GM23338 (cell line): ENCODE measurements around the gene CYP4F3. TPM values are rescaled to one million over a fixed set of nuclear protein-coding genes. Genes with fewer than 3 reads are reported as not detected.

ENCODE experiments used
- ATAC-seq: fragments of 200-7000 bp; cut with Tn5 transposase; 3 replicates; pipeline ENCODE4 v1.9.1; 2020
- DNase-seq: peaks from one replicate; pipeline ENCODE4 v3.0.0-alpha.2; 2015; ENCODE audit warnings: low spot score
- H2AFZ ChIP-seq: fragments of 200-600 bp; sonication (generic); 2 replicates; pipeline ENCODE4 v1.8.0; 2016; ENCODE audit warnings: antibody characterized with exemption, mild to moderate bottlenecking, moderate library complexity
- H3F3A ChIP-seq: fragments of 200-600 bp; sonication (generic); replicated peaks from 2 replicates; pipeline ENCODE4 v1.8.0; 2017; ENCODE audit warnings: antibody characterized with exemption, mixed run types, low read depth
- H3K27ac ChIP-seq: fragments of 200-600 bp; sonication (generic); 2 replicates; pipeline ENCODE4 v1.6.1; 2016; ENCODE audit warnings: low read depth
- H3K27me3 ChIP-seq: fragments of 200-600 bp; sonication (generic); 2 replicates; pipeline ENCODE4 v1.8.0; 2016; ENCODE audit warnings: mild to moderate bottlenecking, mixed run types, moderate library complexity; ENCODE audit not compliant: insufficient read depth
- H3K36me3 ChIP-seq: fragments of 200-600 bp; sonication (generic); 2 replicates; pipeline ENCODE4 v1.8.0; 2016; ENCODE audit warnings: mild to moderate bottlenecking; ENCODE audit not compliant: insufficient read depth
- H3K4me1 ChIP-seq: fragments of 200-600 bp; sonication (generic); 2 replicates; pipeline ENCODE4 v1.8.0; 2016; ENCODE audit warnings: mild to moderate bottlenecking, moderate library complexity; ENCODE audit not compliant: insufficient read depth
- H3K4me2 ChIP-seq: fragments of 200-600 bp; sonication (generic); 2 replicates; pipeline ENCODE4 v1.7.1; 2017; ENCODE audit warnings: mixed run types
- H3K4me3 ChIP-seq: fragments of 200-600 bp; sonication (generic); 2 replicates; pipeline ENCODE4 v1.6.1; 2016; ENCODE audit warnings: mixed run types
- H3K79me2 ChIP-seq: fragments of 200-600 bp; sonication (generic); replicated peaks from 2 replicates; pipeline ENCODE4 v1.8.0; 2017; ENCODE audit warnings: mild to moderate bottlenecking; ENCODE audit not compliant: insufficient read depth
- H3K9me2 ChIP-seq: fragments of 200-600 bp; sonication (generic); 2 replicates; pipeline ENCODE4 v1.8.0; 2017; ENCODE audit not compliant: insufficient read depth
- H4K20me1 ChIP-seq: fragments of 200-600 bp; sonication (generic); replicated peaks from 2 replicates; pipeline ENCODE4 v1.8.0; 2017; ENCODE audit warnings: mild to moderate bottlenecking; ENCODE audit not compliant: insufficient read depth
- H3K27ac Mint-ChIP-seq: 2 replicates; pipeline ENCODE4 v1.8.0; 2020; ENCODE audit warnings: inconsistent platforms, mild to moderate bottlenecking, moderate library complexity, mixed read lengths
- H3K27me3 Mint-ChIP-seq: 3 replicates; pipeline ENCODE4 v1.8.0; 2022; ENCODE audit warnings: low read depth, mild to moderate bottlenecking, moderate library complexity, mixed read lengths, inconsistent platforms; ENCODE audit not compliant: insufficient read depth, poor library complexity
- H3K36me3 Mint-ChIP-seq: 3 replicates; pipeline ENCODE4 v1.8.0; 2021; ENCODE audit warnings: low read depth, mild to moderate bottlenecking, inconsistent platforms, moderate library complexity, mixed read lengths
- H3K4me1 Mint-ChIP-seq: 3 replicates; pipeline ENCODE4 v1.8.0; 2020; ENCODE audit warnings: mild to moderate bottlenecking, inconsistent platforms, mixed read lengths
- H3K4me3 Mint-ChIP-seq: 3 replicates; pipeline ENCODE4 v1.8.0; 2021; ENCODE audit warnings: moderate library complexity, mild to moderate bottlenecking, inconsistent platforms, mixed read lengths
- H3K9me3 Mint-ChIP-seq: 3 replicates; pipeline ENCODE4 v1.8.0; 2020; ENCODE audit warnings: moderate library complexity, mild to moderate bottlenecking, inconsistent platforms, mixed read lengths
- CREB1 ChIP-seq: fragments of 250-450 bp; sonication (Bioruptor Pico); IDR thresholded peaks from 2 replicates; pipeline ENCODE4 v1.5.0; 2020; ENCODE audit warnings: low read depth, mild to moderate bottlenecking, moderate library complexity
- EZH2 ChIP-seq: fragments of 200-600 bp; sonication (generic); IDR thresholded peaks from one replicate; pipeline ENCODE4 v1.8.0; 2017; ENCODE audit warnings: antibody characterized with exemption, mild to moderate bottlenecking, low read depth; ENCODE audit not compliant: unreplicated experiment
- EZH2phosphoT487 ChIP-seq: fragments of 200-600 bp; sonication (generic); IDR thresholded peaks from one replicate; pipeline ENCODE4 v1.8.1; 2018; ENCODE audit warnings: antibody characterized with exemption; ENCODE audit not compliant: unreplicated experiment
- JUNB ChIP-seq: IDR thresholded peaks from one replicate; pipeline ENCODE4 v1.6.1; 2016; ENCODE audit warnings: antibody characterized with exemption; ENCODE audit not compliant: unreplicated experiment
- NANOG ChIP-seq: IDR thresholded peaks from 2 replicates; pipeline ENCODE4 v1.6.1; 2016; ENCODE audit warnings: antibody characterized with exemption, borderline replicate concordance
- POLR2AphosphoS5 ChIP-seq: IDR thresholded peaks from 2 replicates; pipeline ENCODE4 v1.6.1; 2016; ENCODE audit warnings: antibody characterized with exemption, low read depth
- STAT1 ChIP-seq: IDR thresholded peaks from one replicate; pipeline ENCODE4 v1.6.1; 2016; ENCODE audit warnings: antibody characterized with exemption; ENCODE audit not compliant: unreplicated experiment
- ZNF114 ChIP-seq: fragments of 250-450 bp; sonication (Bioruptor Pico); IDR thresholded peaks from 2 replicates; pipeline ENCODE4 v1.5.0; 2020; ENCODE audit warnings: mild to moderate bottlenecking, moderate library complexity
- ZNF331 ChIP-seq: fragments of 250-450 bp; sonication (Bioruptor Pico); IDR thresholded peaks from 2 replicates; pipeline ENCODE4 v1.5.0; 2020; ENCODE audit warnings: low read depth, mild to moderate bottlenecking, moderate library complexity
- polyA plus RNA-seq: library from polyadenylated mRNA; unstranded; fragments of >200 nt; fragmentation: Nextera tagmentation; extraction: Ambion mirVana; gene quantifications from 2 replicates; pipeline ENCODE4 v1.2.1, GENCODE V29; 2016
- total RNA-seq: library from RNA; depleted of rRNA; stranded (reverse); fragments of >200 nt; shearing (Covaris generic); gene quantifications from 2 replicates; pipeline ENCODE4 v1.2.3, GENCODE V29; 2014
- TF ChIP-seq, protein P1 (sequence below): IDR thresholded peaks from 2 replicates; pipeline ENCODE4 v1.6.1; 2016; ENCODE audit warnings: antibody characterized with exemption
- TF ChIP-seq, protein P2 (sequence below): IDR thresholded peaks from one replicate; pipeline ENCODE4 v1.6.1; 2018; ENCODE audit warnings: antibody characterized with exemption; ENCODE audit not compliant: unreplicated experiment
- TF ChIP-seq, protein P3 (sequence below): fragments of 250-450 bp; sonication (Bioruptor Pico); IDR thresholded peaks from 2 replicates; pipeline ENCODE4 v1.5.0; 2020; ENCODE audit warnings: mild to moderate bottlenecking, moderate library complexity
- TF ChIP-seq, protein P4 (sequence below), 2 experiments: fragments of 200-600 bp in 1 of 2; sonication (generic) in 1 of 2; conservative IDR thresholded peaks; 2 replicates each; pipeline versions ENCODE4 v1.5.1 to v1.6.1; 2016 to 2017; ENCODE audit warnings: antibody characterized with exemption in 2 of 2, low read depth in 2 of 2, mild to moderate bottlenecking in 2 of 2, moderate library complexity in 1 of 2

Gene CYP4F3
- total and polyA plus RNA-seq, 2 experiments from 2014 or later = not detected

DNA sequence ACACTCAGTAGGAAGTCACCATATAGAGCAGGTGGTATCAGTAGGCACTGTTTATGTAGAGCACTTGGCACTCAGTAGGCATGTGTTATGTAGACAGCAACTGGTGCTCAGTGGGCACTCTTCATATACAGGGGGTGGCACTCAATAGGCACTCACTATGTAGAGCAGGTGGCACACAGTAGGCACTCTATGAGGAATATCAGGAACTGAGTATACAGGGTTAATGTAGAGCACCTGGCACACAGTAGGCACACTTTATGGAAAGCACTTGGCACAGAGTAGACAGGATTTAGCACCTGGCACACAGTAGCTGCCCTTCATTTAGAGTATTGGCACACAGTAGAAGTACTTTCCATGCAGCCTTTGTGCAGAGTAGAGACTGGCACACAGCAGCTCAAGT, 1.1 kb upstream of the CYP4F3 start:
- H2AFZ ChIP-seq = no peak overlapping the region
- no peaks in the 10 kb centered on the region for H3K9me2 ChIP-seq
- TF ChIP-seq CREB1 = no peak
- TF ChIP-seq, protein P1, sequence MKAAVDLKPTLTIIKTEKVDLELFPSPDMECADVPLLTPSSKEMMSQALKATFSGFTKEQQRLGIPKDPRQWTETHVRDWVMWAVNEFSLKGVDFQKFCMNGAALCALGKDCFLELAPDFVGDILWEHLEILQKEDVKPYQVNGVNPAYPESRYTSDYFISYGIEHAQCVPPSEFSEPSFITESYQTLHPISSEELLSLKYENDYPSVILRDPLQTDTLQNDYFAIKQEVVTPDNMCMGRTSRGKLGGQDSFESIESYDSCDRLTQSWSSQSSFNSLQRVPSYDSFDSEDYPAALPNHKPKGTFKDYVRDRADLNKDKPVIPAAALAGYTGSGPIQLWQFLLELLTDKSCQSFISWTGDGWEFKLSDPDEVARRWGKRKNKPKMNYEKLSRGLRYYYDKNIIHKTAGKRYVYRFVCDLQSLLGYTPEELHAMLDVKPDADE = no peak
- no peak for TF ChIP-seq EZH2
- TF ChIP-seq POLR2AphosphoS5 = no peak
- no peak for TF ChIP-seq ZNF331 (CRISPR knock-in tag)
- TF ChIP-seq STAT1 = no peak
- TF ChIP-seq NANOG = no peak
- TF ChIP-seq EZH2phosphoT487 = no peak
- TF ChIP-seq, protein P2, sequence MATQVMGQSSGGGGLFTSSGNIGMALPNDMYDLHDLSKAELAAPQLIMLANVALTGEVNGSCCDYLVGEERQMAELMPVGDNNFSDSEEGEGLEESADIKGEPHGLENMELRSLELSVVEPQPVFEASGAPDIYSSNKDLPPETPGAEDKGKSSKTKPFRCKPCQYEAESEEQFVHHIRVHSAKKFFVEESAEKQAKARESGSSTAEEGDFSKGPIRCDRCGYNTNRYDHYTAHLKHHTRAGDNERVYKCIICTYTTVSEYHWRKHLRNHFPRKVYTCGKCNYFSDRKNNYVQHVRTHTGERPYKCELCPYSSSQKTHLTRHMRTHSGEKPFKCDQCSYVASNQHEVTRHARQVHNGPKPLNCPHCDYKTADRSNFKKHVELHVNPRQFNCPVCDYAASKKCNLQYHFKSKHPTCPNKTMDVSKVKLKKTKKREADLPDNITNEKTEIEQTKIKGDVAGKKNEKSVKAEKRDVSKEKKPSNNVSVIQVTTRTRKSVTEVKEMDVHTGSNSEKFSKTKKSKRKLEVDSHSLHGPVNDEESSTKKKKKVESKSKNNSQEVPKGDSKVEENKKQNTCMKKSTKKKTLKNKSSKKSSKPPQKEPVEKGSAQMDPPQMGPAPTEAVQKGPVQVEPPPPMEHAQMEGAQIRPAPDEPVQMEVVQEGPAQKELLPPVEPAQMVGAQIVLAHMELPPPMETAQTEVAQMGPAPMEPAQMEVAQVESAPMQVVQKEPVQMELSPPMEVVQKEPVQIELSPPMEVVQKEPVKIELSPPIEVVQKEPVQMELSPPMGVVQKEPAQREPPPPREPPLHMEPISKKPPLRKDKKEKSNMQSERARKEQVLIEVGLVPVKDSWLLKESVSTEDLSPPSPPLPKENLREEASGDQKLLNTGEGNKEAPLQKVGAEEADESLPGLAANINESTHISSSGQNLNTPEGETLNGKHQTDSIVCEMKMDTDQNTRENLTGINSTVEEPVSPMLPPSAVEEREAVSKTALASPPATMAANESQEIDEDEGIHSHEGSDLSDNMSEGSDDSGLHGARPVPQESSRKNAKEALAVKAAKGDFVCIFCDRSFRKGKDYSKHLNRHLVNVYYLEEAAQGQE = no peak
- TF ChIP-seq JUNB = no peak
- TF ChIP-seq, protein P3, sequence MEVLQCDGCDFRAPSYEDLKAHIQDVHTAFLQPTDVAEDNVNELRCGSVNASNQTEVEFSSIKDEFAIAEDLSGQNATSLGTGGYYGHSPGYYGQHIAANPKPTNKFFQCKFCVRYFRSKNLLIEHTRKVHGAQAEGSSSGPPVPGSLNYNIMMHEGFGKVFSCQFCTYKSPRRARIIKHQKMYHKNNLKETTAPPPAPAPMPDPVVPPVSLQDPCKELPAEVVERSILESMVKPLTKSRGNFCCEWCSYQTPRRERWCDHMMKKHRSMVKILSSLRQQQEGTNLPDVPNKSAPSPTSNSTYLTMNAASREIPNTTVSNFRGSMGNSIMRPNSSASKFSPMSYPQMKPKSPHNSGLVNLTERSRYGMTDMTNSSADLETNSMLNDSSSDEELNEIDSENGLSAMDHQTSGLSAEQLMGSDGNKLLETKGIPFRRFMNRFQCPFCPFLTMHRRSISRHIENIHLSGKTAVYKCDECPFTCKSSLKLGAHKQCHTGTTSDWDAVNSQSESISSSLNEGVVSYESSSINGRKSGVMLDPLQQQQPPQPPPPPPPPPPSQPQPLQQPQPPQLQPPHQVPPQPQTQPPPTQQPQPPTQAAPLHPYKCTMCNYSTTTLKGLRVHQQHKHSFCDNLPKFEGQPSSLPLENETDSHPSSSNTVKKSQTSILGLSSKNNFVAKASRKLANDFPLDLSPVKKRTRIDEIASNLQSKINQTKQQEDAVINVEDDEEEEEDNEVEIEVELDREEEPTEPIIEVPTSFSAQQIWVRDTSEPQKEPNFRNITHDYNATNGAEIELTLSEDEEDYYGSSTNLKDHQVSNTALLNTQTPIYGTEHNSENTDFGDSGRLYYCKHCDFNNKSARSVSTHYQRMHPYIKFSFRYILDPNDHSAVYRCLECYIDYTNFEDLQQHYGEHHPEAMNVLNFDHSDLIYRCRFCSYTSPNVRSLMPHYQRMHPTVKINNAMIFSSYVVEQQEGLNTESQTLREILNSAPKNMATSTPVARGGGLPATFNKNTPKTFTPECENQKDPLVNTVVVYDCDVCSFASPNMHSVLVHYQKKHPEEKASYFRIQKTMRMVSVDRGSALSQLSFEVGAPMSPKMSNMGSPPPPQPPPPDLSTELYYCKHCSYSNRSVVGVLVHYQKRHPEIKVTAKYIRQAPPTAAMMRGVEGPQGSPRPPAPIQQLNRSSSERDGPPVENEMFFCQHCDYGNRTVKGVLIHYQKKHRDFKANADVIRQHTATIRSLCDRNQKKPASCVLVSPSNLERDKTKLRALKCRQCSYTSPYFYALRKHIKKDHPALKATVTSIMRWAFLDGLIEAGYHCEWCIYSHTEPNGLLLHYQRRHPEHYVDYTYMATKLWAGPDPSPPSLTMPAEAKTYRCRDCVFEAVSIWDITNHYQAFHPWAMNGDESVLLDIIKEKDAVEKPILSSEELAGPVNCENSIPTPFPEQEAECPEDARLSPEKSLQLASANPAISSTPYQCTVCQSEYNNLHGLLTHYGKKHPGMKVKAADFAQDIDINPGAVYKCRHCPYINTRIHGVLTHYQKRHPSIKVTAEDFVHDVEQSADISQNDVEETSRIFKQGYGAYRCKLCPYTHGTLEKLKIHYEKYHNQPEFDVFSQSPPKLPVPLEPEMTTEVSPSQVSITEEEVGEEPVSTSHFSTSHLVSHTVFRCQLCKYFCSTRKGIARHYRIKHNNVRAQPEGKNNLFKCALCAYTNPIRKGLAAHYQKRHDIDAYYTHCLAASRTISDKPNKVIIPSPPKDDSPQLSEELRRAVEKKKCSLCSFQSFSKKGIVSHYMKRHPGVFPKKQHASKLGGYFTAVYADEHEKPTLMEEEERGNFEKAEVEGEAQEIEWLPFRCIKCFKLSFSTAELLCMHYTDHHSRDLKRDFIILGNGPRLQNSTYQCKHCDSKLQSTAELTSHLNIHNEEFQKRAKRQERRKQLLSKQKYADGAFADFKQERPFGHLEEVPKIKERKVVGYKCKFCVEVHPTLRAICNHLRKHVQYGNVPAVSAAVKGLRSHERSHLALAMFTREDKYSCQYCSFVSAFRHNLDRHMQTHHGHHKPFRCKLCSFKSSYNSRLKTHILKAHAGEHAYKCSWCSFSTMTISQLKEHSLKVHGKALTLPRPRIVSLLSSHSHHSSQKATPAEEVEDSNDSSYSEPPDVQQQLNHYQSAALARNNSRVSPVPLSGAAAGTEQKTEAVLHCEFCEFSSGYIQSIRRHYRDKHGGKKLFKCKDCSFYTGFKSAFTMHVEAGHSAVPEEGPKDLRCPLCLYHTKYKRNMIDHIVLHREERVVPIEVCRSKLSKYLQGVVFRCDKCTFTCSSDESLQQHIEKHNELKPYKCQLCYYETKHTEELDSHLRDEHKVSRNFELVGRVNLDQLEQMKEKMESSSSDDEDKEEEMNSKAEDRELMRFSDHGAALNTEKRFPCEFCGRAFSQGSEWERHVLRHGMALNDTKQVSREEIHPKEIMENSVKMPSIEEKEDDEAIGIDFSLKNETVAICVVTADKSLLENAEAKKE = no peak
- no peak for TF ChIP-seq ZNF114 (CRISPR knock-in tag)
- TF ChIP-seq, protein P4, sequence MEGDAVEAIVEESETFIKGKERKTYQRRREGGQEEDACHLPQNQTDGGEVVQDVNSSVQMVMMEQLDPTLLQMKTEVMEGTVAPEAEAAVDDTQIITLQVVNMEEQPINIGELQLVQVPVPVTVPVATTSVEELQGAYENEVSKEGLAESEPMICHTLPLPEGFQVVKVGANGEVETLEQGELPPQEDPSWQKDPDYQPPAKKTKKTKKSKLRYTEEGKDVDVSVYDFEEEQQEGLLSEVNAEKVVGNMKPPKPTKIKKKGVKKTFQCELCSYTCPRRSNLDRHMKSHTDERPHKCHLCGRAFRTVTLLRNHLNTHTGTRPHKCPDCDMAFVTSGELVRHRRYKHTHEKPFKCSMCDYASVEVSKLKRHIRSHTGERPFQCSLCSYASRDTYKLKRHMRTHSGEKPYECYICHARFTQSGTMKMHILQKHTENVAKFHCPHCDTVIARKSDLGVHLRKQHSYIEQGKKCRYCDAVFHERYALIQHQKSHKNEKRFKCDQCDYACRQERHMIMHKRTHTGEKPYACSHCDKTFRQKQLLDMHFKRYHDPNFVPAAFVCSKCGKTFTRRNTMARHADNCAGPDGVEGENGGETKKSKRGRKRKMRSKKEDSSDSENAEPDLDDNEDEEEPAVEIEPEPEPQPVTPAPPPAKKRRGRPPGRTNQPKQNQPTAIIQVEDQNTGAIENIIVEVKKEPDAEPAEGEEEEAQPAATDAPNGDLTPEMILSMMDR (conservative IDR thresholded peaks at IDR 0.05; ENCODE audit: low read depth in 2 of 2) = no peak
- DNase-seq = no peak
- no peaks in the 10 kb centered on the region for H3F3A ChIP-seq
- H3K4me2 ChIP-seq = no peak overlapping the region
- peaks cover 5% of the 10 kb centered on the region for H3K27me3 Mint-ChIP-seq
- H3K4me3 Mint-ChIP-seq = no peak overlapping the region
- peaks cover 95% of the 10 kb centered on the region for H3K9me3 Mint-ChIP-seq
- H3K27ac Mint-ChIP-seq = no peak overlapping the region
- H3K36me3 Mint-ChIP-seq = peaks cover 26% of the 10 kb centered on the region
- H3K4me1 ChIP-seq = no peaks in the 10 kb centered on the region
- no peaks in the 10 kb centered on the region for H3K36me3 ChIP-seq
- H3K27me3 ChIP-seq = no peaks in the 10 kb centered on the region
- H3K79me2 ChIP-seq = no peaks in the 10 kb centered on the region
- no peak overlapping the region for H3K27ac ChIP-seq
- H4K20me1 ChIP-seq = no peaks in the 10 kb centered on the region
- H3K4me1 Mint-ChIP-seq = no peaks in the 10 kb centered on the region
- ATAC-seq = no peak
- no peak overlapping the region for H3K4me3 ChIP-seq
